HG03439 (cell line): ENCODE results near the gene MCRIP2.

Source experiments
- ATAC-seq: cut with Tn5 transposase; IDR thresholded peaks from one replicate; pipeline ENCODE4 v1.9.1; 2021; ENCODE audit warnings: mild to moderate bottlenecking, moderate library complexity; ENCODE audit not compliant: unreplicated experiment

The MCRIP2 gene

GRCh38 chr16:694187-694862 is 52.7 kb downstream of the MCRIP2 start:
- no peak for ATAC-seq

- ATAC-seq = no peak
Observed at GRCh38 chr16:694863-695354, 53.3 kb downstream of the MCRIP2 start.

- ATAC-seq = no peak
Observed at GRCh38 chr16:695355-696089, 53.9 kb downstream of the MCRIP2 start.
